ENCODE results near the gene RND1. TPM values are rescaled to one million over a fixed set of nuclear protein-coding genes. Genes with fewer than 3 reads are reported as not detected.

RND1 gene
- total RNA-seq, 2 experiments from 2014 or later: 7.3 to 13.9 TPM

GRCh38 chr12:48818831-48819590 is 46.7 kb downstream of the RND1 start:
- ChIA-PET POLR2A (interaction anchor here (0.6 to 0.9 kb wide), 4 partner anchors 15 to 1106 kb away, joined by 3 to 4 read pairs (median 3); no protein-coding TSS in a partner anchor), CTCF (ENCODE audit: unreplicated experiment) (no interaction called here)
- BruUV-seq (replicated peaks): no TSS peak
- peak; percentile 37 for DNase-seq (ENCODE audit: low spot score)
- Histone ChIP-seq H3K27ac (ENCODE audit: low read depth, low read length, poor library complexity, severe bottlenecking) (no peak overlapping the region), H3K9me3 (ENCODE audit: low read length) (no peaks in the 10 kb centered on the region), H4K20me1 (ENCODE audit: insufficient read depth, low read length) (no peaks in the 10 kb centered on the region), H3K4me1 (ENCODE audit: insufficient read depth, low read length, poor library complexity, severe bottlenecking) (peaks cover 24% of the 10 kb centered on the region), H2AFZ (ENCODE audit: low read length) (no peak overlapping the region), H3K79me2 (ENCODE audit: insufficient read depth, low read depth, low read length) (no peaks in the 10 kb centered on the region), H3K4me2 (ENCODE audit: low read length) (peak overlapping the region; percentile 71), H3K4me3 (ENCODE audit: low read depth, low read length, poor library complexity, severe bottlenecking) (peak overlapping the region; percentile 61), H3K9me2 (ENCODE audit: insufficient read depth, low read length) (no peaks in the 10 kb centered on the region), H3K36me3 (ENCODE audit: insufficient read depth, low read length) (no peaks in the 10 kb centered on the region)
- intact Hi-C loops (cut with micrococcal nuclease; ENCODE audit: unreplicated experiment): no loop called here
- TF ChIP-seq, protein P1, sequence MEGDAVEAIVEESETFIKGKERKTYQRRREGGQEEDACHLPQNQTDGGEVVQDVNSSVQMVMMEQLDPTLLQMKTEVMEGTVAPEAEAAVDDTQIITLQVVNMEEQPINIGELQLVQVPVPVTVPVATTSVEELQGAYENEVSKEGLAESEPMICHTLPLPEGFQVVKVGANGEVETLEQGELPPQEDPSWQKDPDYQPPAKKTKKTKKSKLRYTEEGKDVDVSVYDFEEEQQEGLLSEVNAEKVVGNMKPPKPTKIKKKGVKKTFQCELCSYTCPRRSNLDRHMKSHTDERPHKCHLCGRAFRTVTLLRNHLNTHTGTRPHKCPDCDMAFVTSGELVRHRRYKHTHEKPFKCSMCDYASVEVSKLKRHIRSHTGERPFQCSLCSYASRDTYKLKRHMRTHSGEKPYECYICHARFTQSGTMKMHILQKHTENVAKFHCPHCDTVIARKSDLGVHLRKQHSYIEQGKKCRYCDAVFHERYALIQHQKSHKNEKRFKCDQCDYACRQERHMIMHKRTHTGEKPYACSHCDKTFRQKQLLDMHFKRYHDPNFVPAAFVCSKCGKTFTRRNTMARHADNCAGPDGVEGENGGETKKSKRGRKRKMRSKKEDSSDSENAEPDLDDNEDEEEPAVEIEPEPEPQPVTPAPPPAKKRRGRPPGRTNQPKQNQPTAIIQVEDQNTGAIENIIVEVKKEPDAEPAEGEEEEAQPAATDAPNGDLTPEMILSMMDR (conservative IDR thresholded peaks at IDR 0.05; ENCODE audit: low read length): peak; percentile 72
- TF ChIP-seq EZH2phosphoT487 (IDR thresholded peaks at IDR 0.05; ENCODE audit: borderline replicate concordance, low read depth, low read length): no peak

DNA sequence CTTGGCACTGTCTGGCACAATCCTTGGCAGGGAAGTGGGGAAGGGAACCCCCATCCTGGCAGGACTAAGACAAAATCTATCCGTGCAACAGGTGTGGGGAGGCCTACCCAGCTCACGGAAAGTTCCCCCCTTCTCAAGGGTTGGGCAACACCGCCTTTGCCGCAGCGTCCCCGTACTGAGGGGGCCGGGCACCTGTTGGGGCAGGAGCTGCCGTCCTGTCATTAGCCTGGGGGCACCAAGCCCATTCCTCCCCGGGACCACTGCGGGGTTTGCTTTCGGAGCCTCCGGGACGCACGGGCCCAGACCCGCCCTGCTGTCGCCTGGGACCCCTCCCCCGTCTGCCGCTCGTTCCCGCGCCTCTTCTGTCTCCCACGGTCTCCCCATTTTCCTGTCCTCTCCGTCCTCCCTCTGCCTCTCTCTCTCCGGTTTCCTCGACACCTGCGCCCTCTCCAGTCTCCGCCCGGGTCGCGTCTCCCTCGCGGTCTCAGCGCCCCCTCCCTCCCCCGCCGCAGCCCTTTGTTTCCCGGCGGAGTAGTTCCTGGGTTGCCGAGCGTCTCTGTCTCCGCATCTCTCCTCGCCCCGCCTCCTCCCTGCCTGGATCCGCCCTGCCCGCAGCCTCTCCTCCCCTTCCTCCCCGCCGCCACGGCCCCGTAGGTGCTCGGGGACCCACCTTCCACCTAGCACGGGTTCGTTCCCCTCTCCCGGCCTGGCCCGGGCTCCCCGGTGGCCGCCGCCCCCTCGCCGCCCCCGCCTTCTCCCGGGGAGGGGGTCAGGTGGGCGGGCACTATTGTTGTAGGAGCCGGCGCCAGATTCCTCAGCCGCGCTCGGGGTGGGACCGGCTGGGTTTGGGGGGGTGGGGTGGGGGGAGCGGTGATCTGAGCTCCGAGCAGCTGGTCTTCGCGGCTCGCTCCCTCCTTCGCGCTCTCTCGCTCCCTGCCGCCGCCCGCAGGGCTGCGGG is 47.5 kb downstream of the RND1 start, which contains the start of gene CACNB3:
TSS of gene CACNB3 (plus strand) at position 624 of the 958 bp plus-strand sequence. CDS start 434 bp downstream, outside the sequence.
- ChIA-PET CTCF (ENCODE audit: unreplicated experiment) (no interaction called here), POLR2A (interaction anchor here (0.6 kb wide), 1 partner anchor 1107 kb away, joined by 3 read pairs; no protein-coding TSS in a partner anchor)
- H3K36me3 ChIP-seq (ENCODE audit: insufficient read depth, low read length): no peaks in the 10 kb centered on the region
- no peaks in the 10 kb centered on the region for H3K9me2 ChIP-seq (ENCODE audit: insufficient read depth, low read length)
- no peak within 1 kb of the TSS for H2AFZ ChIP-seq (ENCODE audit: low read length)
- no peak within 1 kb of the TSS for H3K27ac ChIP-seq (ENCODE audit: low read depth, low read length, poor library complexity, severe bottlenecking)
- peak within 1 kb of the TSS; percentile 71 for H3K4me2 ChIP-seq (ENCODE audit: low read length)
- H3K4me3 ChIP-seq (ENCODE audit: low read depth, low read length, poor library complexity, severe bottlenecking): peak within 1 kb of the TSS; percentile 61
- BruUV-seq (replicated peaks): no TSS peak
- no peaks in the 10 kb centered on the region for H4K20me1 ChIP-seq (ENCODE audit: insufficient read depth, low read length)
- intact Hi-C loops (cut with micrococcal nuclease; ENCODE audit: unreplicated experiment): no loop called here
- no peaks in the 10 kb centered on the region for H3K79me2 ChIP-seq (ENCODE audit: insufficient read depth, low read depth, low read length)
- no peaks in the 10 kb centered on the region for H3K9me3 ChIP-seq (ENCODE audit: low read length)
- TF ChIP-seq EZH2phosphoT487 (IDR thresholded peaks at IDR 0.05; ENCODE audit: borderline replicate concordance, low read depth, low read length): no peak
- TF ChIP-seq, protein P1 (conservative IDR thresholded peaks at IDR 0.05; ENCODE audit: low read length): no peak
- peak; percentile 61 for DNase-seq (ENCODE audit: low spot score)
- peaks cover 27% of the 10 kb centered on the region for H3K4me1 ChIP-seq (ENCODE audit: insufficient read depth, low read length, poor library complexity, severe bottlenecking)
